Measurements from ENCODE around the gene ATP7B. TPM values are rescaled to one million over a fixed set of nuclear protein-coding genes. Genes with fewer than 3 reads are reported as not detected.

ATP7B gene
- total RNA-seq, 1 donor from 2014 or later: 12.3 TPM

DNA sequence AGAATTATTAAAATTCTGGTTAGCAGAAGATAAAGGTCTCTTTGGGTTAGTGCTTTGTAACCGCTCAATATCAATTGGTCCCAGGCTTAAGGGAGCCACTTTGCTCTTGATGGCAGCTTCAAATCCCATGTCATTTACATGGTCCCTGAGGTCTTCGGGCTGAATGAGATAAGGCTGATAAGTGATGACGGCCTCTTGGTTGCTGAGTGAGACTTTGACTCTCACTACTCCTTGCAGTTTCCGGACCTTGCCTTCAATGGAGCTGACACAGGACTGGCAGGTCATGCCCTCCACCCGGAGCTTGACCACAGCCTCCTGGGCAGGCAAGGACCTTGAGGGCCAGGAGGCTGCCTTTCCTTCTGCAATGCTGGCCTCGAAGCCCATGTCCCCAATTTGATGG, 36.8 kb downstream of the ATP7B start:
- Histone ChIP-seq H3K79me2 (ENCODE audit: insufficient read depth, low read length) (no peaks in the 10 kb centered on the region), H3K9me3 (ENCODE audit: insufficient read depth, low read depth, low read length) (no peaks in the 10 kb centered on the region), H3K4me3 (ENCODE audit: insufficient read depth, low read depth, low read length) (no peak overlapping the region), H3K27me3 (ENCODE audit: insufficient read depth, low read length) (no peaks in the 10 kb centered on the region), H3K4me1 (ENCODE audit: insufficient read depth, low read length) (no peaks in the 10 kb centered on the region), H3K9ac (ENCODE audit: low read length) (no peak overlapping the region), H3K36me3 (ENCODE audit: insufficient read depth, low read length) (no peaks in the 10 kb centered on the region), H3K27ac (ENCODE audit: low read depth, low read length) (no peak overlapping the region), H4K20me1 (ENCODE audit: insufficient read depth, low read length) (no peaks in the 10 kb centered on the region), H3K4me2 (ENCODE audit: low read length) (no peak overlapping the region), H2AFZ (ENCODE audit: low read depth, low read length) (no peak overlapping the region)
- Mint-ChIP-seq H3K4me1 (ENCODE audit: low read depth, unreplicated experiment) (peaks cover 9% of the 10 kb centered on the region), H3K36me3 (ENCODE audit: low read depth, unreplicated experiment) (peaks cover 7% of the 10 kb centered on the region), H3K9me3 (ENCODE audit: unreplicated experiment) (peaks cover 3% of the 10 kb centered on the region), H3K27me3 (ENCODE audit: low read depth, unreplicated experiment) (no peaks in the 10 kb centered on the region), H3K4me3 (ENCODE audit: unreplicated experiment) (no peak overlapping the region), H3K27ac (ENCODE audit: unreplicated experiment) (no peak overlapping the region)
- DNase-seq (ENCODE audit: low read depth) (no peak), FAIRE-seq (no peak)
- TF ChIP-seq EZH2 (IDR thresholded peaks at IDR 0.05; ENCODE audit: insufficient read depth, low read length) (no peak), CTCF (IDR thresholded peaks at IDR 0.05; ENCODE audit: insufficient read depth, low read depth, low read length) (no peak)

DNA sequence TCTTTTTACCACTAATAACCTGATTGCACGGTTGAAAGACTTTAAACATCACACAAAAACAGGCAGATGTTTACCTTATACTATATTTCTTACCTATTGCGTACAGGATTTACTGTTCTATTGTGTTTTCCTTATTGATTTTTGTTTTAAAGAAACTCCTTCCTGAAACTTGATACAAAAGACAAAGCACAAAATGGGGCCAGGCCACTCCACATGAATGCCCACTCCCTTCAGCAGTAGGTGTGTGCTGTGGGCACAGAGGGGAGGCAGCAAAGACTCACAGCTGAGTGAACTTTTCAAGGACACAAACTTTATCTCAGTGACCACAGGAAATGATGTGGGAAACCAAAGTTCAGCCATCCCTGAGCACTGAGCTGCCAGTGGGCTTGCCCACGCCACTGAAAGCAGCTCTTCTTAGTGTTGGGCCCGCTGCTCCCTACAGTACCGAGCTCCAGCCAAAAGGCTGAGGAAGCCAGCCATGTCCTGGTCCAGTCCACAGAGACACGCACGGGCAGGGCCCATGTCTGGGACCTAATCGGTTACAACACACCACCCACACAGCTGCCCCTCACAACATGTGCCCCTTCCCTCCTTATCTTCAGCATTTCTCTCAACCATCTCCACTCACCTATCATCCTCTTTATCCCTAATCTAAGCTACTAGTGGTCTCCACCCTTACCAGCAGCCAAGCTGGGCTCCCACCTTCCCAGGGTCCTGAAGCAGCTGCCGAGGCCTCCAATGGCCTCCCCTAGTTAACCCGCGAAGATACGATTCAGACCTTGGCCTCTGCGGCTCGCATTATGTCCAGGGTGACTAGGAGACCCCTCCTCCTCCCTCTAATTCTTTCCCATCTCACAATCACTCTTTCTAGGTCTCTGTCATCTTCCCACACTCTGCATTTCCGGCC, 39.5 kb downstream of the ATP7B start:
- H3K4me3 ChIP-seq (ENCODE audit: insufficient read depth, low read depth, low read length): no peak overlapping the region
- no peak overlapping the region for H2AFZ ChIP-seq (ENCODE audit: low read depth, low read length)
- no peak overlapping the region for H3K27ac Mint-ChIP-seq (ENCODE audit: unreplicated experiment)
- no peaks in the 10 kb centered on the region for H3K4me1 ChIP-seq (ENCODE audit: insufficient read depth, low read length)
- DNase-seq (ENCODE audit: low read depth) (no peak), FAIRE-seq (no peak)
- no peak overlapping the region for H3K4me3 Mint-ChIP-seq (ENCODE audit: unreplicated experiment)
- H3K79me2 ChIP-seq (ENCODE audit: insufficient read depth, low read length): no peaks in the 10 kb centered on the region
- no peak overlapping the region for H3K9ac ChIP-seq (ENCODE audit: low read length)
- peaks cover 9% of the 10 kb centered on the region for H3K4me1 Mint-ChIP-seq (ENCODE audit: low read depth, unreplicated experiment)
- H3K36me3 Mint-ChIP-seq (ENCODE audit: low read depth, unreplicated experiment): peaks cover 14% of the 10 kb centered on the region
- no peak overlapping the region for H3K27ac ChIP-seq (ENCODE audit: low read depth, low read length)
- TF ChIP-seq EZH2 (IDR thresholded peaks at IDR 0.05; ENCODE audit: insufficient read depth, low read length): no peak
- TF ChIP-seq CTCF (IDR thresholded peaks at IDR 0.05; ENCODE audit: insufficient read depth, low read depth, low read length): no peak
- peaks cover 3% of the 10 kb centered on the region for H3K9me3 Mint-ChIP-seq (ENCODE audit: unreplicated experiment)
- no peaks in the 10 kb centered on the region for H3K27me3 ChIP-seq (ENCODE audit: insufficient read depth, low read length)
- no peaks in the 10 kb centered on the region for H3K9me3 ChIP-seq (ENCODE audit: insufficient read depth, low read depth, low read length)
- no peaks in the 10 kb centered on the region for H3K36me3 ChIP-seq (ENCODE audit: insufficient read depth, low read length)
- H3K4me2 ChIP-seq (ENCODE audit: low read length): no peak overlapping the region
- no peaks in the 10 kb centered on the region for H3K27me3 Mint-ChIP-seq (ENCODE audit: low read depth, unreplicated experiment)
- no peaks in the 10 kb centered on the region for H4K20me1 ChIP-seq (ENCODE audit: insufficient read depth, low read length)

- Histone ChIP-seq H4K20me1 (ENCODE audit: insufficient read depth, low read length) (no peaks in the 10 kb centered on the region), H3K9ac (ENCODE audit: low read length) (no peak overlapping the region), H3K4me1 (ENCODE audit: insufficient read depth, low read length) (no peaks in the 10 kb centered on the region), H3K27ac (ENCODE audit: low read depth, low read length) (no peak overlapping the region), H3K79me2 (ENCODE audit: insufficient read depth, low read length) (no peaks in the 10 kb centered on the region), H3K9me3 (ENCODE audit: insufficient read depth, low read depth, low read length) (no peaks in the 10 kb centered on the region), H3K4me2 (ENCODE audit: low read length) (no peak overlapping the region), H3K36me3 (ENCODE audit: insufficient read depth, low read length) (no peaks in the 10 kb centered on the region), H2AFZ (ENCODE audit: low read depth, low read length) (no peak overlapping the region), H3K27me3 (ENCODE audit: insufficient read depth, low read length) (no peaks in the 10 kb centered on the region), H3K4me3 (ENCODE audit: insufficient read depth, low read depth, low read length) (no peak overlapping the region)
- no peak overlapping the region for H3K4me3 Mint-ChIP-seq (ENCODE audit: unreplicated experiment)
- no peak overlapping the region for H3K27ac Mint-ChIP-seq (ENCODE audit: unreplicated experiment)
- no peak for TF ChIP-seq EZH2 (IDR thresholded peaks at IDR 0.05; ENCODE audit: insufficient read depth, low read length)
- peaks cover 3% of the 10 kb centered on the region for H3K9me3 Mint-ChIP-seq (ENCODE audit: unreplicated experiment)
- H3K27me3 Mint-ChIP-seq (ENCODE audit: low read depth, unreplicated experiment): peaks cover 4% of the 10 kb centered on the region
- peaks cover 9% of the 10 kb centered on the region for H3K4me1 Mint-ChIP-seq (ENCODE audit: low read depth, unreplicated experiment)
- FAIRE-seq (no peak), DNase-seq (ENCODE audit: low read depth) (no peak)
- H3K36me3 Mint-ChIP-seq (ENCODE audit: low read depth, unreplicated experiment): peaks cover 18% of the 10 kb centered on the region
These were observed 40.9 kb downstream of the ATP7B start for GRCh38 chr13:51970349-51970748.

All from astrocyte (in vitro differentiated cells and primary cell).